ENCODE results near the gene TEX10. TPM values are rescaled to one million over a fixed set of nuclear protein-coding genes. Genes with fewer than 3 reads are reported as not detected.

Gene TEX10
- total and polyA plus RNA-seq, 2 of the 4 experiments (the other 2 are of a cell fraction): 16.2 to 43.9 TPM

DNA sequence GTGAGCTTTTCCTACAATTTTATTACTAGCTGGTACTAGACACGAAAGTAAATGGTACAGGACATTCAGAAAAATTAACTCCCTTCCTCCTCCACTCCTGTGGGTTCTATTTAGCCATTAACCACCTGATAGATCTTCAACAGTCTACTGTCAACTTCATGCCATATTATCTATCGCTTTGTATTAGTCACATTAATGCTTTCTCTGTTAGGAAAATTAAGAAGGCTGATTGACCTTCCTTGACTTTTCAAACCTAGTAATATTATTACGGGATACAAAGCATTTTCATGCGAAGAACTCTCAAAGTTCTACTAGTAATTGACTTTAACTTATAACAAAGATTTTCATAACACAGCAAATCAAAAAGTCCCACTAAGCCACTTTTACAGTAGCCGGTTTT is 1.2 kb downstream of the TEX10 start:
- intact Hi-C loops (cut with micrococcal nuclease): no loop called here
- DNase-seq (no peak), ATAC-seq (ENCODE audit: low read depth) (no peak)
- no peak overlapping the region for H2BK15ac ChIP-seq (ENCODE audit: low read depth, low read length)
- H4K8ac ChIP-seq (ENCODE audit: low read depth in 2 of 2, low read length in 2 of 2): no peak overlapping the region
- WGBS, 2 experiments (ENCODE audit: extremely low coverage in 2 of 2, insufficient read length in 1 of 2): no CpG with 5 or more reads among the region's 5 CpGs
- peak overlapping the region; percentile 96 for H3K4me3 ChIP-seq (ENCODE audit: insufficient read depth, low read depth, low read length)
- no peak overlapping the region for H2BK120ac ChIP-seq (ENCODE audit: low read depth, low read length)
- TF ChIP-seq MAZ (IDR thresholded peaks at IDR 0.05; ENCODE audit: borderline replicate concordance, low read depth, low read length) (no peak), POLR2A (IDR thresholded peaks at IDR 0.05; ENCODE audit: low read depth, low read length) (no peak), MXI1 (IDR thresholded peaks at IDR 0.05; ENCODE audit: borderline replicate concordance, low read depth, low read length) (no peak), SMC3 (IDR thresholded peaks at IDR 0.05; ENCODE audit: low read depth, low read length) (no peak), CEBPB (IDR thresholded peaks at IDR 0.05; ENCODE audit: low read depth, low read length) (no peak), RFX5 (IDR thresholded peaks at IDR 0.05; ENCODE audit: low read depth, low read length) (no peak), RCOR1 (IDR thresholded peaks at IDR 0.05; ENCODE audit: insufficient replicate concordance, low read length) (no peak), NFE2L2 (IDR thresholded peaks at IDR 0.05; ENCODE audit: low read depth, low read length) (no peak), ELK1 (IDR thresholded peaks at IDR 0.05; ENCODE audit: borderline replicate concordance, low read depth, low read length) (no peak)
- TF ChIP-seq, protein P1, sequence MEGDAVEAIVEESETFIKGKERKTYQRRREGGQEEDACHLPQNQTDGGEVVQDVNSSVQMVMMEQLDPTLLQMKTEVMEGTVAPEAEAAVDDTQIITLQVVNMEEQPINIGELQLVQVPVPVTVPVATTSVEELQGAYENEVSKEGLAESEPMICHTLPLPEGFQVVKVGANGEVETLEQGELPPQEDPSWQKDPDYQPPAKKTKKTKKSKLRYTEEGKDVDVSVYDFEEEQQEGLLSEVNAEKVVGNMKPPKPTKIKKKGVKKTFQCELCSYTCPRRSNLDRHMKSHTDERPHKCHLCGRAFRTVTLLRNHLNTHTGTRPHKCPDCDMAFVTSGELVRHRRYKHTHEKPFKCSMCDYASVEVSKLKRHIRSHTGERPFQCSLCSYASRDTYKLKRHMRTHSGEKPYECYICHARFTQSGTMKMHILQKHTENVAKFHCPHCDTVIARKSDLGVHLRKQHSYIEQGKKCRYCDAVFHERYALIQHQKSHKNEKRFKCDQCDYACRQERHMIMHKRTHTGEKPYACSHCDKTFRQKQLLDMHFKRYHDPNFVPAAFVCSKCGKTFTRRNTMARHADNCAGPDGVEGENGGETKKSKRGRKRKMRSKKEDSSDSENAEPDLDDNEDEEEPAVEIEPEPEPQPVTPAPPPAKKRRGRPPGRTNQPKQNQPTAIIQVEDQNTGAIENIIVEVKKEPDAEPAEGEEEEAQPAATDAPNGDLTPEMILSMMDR (conservative IDR thresholded peaks at IDR 0.05; ENCODE audit: low read depth, low read length): no peak
- H3K23ac ChIP-seq (ENCODE audit: low read depth, low read length): peak overlapping the region; percentile 69
- H3K79me1 ChIP-seq (ENCODE audit: low read depth in 1 of 2, low read length in 2 of 2): peaks cover 8 to 56% of the 10 kb centered on the region in 2 experiments; a peak in 3 of 4 replicates
- H3K4me1 ChIP-seq (ENCODE audit: control insufficient read depth, insufficient read depth, low read length): peaks cover 2% of the 10 kb centered on the region; the same call in 1 of the 2 replicates
- BruUV-seq (replicated peaks): no TSS peak
- H2AK5ac ChIP-seq (ENCODE audit: low read depth, low read length): no peak overlapping the region
- no peak overlapping the region for H4K5ac ChIP-seq (ENCODE audit: low read depth, low read length)
- H3K18ac ChIP-seq (ENCODE audit: low read depth, low read length): no peak overlapping the region
- peak overlapping the region; percentile 87 for H3K4me2 ChIP-seq (ENCODE audit: low read depth, low read length)
- no peak overlapping the region for H4K91ac ChIP-seq (ENCODE audit: insufficient read depth, low read depth, low read length)
- H3K27me3 ChIP-seq (ENCODE audit: control insufficient read depth, insufficient read depth, low read length): no peaks in the 10 kb centered on the region
- ChIA-PET POLR2A (ENCODE audit: unreplicated experiment) (interaction anchor here (0.6 kb wide), 1 partner anchor 60 kb away, joined by 3 read pairs; no protein-coding TSS in a partner anchor), CTCF (no interaction called here)
- peak overlapping the region; percentile 42 for H2BK5ac ChIP-seq (ENCODE audit: low read depth, low read length, poor library complexity, severe bottlenecking)
- H4K20me1 ChIP-seq (ENCODE audit: insufficient read depth, low read length): peaks cover 27% of the 10 kb centered on the region
- no peaks in the 10 kb centered on the region for H3K9me3 ChIP-seq (ENCODE audit: control insufficient read depth, insufficient read depth, low read length)
- H3K9ac ChIP-seq (ENCODE audit: low read depth, low read length): peak overlapping the region; percentile 92; the same call in 1 of the 2 replicates
- H3K36me3 ChIP-seq (ENCODE audit: control insufficient read depth, insufficient read depth, low read length): no peaks in the 10 kb centered on the region
- H3K9me1 ChIP-seq (ENCODE audit: insufficient read depth, low read length): peaks cover 11% of the 10 kb centered on the region
- dilution Hi-C loops (cut with HindIII; ENCODE audit: low sequenced_read_pairs, unreplicated experiment): no loop called here
- H3K56ac ChIP-seq (ENCODE audit: extremely low read depth, insufficient read depth, low read length): peak overlapping the region; percentile 57; the same call in 1 of the 2 replicates
- in situ Hi-C loops (cut with MboI; ENCODE audit: low sequenced_read_pairs): loop anchor here (5.0 kb wide), 1 partner anchor 81 kb away; no protein-coding TSS in a partner anchor
- no peak overlapping the region for H2AK9ac ChIP-seq (replicated peaks; ENCODE audit: low read depth, low read length, poor library complexity)
- no peak overlapping the region for H2AFZ ChIP-seq (replicated peaks; ENCODE audit: low read length, poor library complexity)
- peak overlapping the region; percentile 9; the same call in 1 of the 2 replicates for H3K4ac ChIP-seq (ENCODE audit: low read depth, low read length)
- peak overlapping the region; percentile 6; the same call in 1 of the 2 replicates for H3K14ac ChIP-seq (replicated peaks; ENCODE audit: low read depth, low read length)
- no peak overlapping the region for H2BK20ac ChIP-seq (ENCODE audit: low read depth, low read length)
- H3K27ac ChIP-seq (ENCODE audit: insufficient read depth, low read length): no peak overlapping the region

All from IMR-90 (cell line).